HepG2 (cell line): ENCODE data around the gene MEPCE. TPM values are rescaled to one million over a fixed set of nuclear protein-coding genes. Genes with fewer than 3 reads are reported as not detected.

Experiments used
- BRCA1 ChIP-seq: sonication (generic); formaldehyde crosslinking; IDR thresholded peaks from 2 replicates; pipeline ENCODE4 v1.4.0; 2020; ENCODE audit warnings: missing genetic modification reagents
- DNMT3B ChIP-seq: conservative IDR thresholded peaks from 2 replicates; pipeline ENCODE4 v1.6.1; 2016; ENCODE audit warnings: missing biosample characterization, control low read depth
- ESRRA ChIP-seq: sonication (generic); formaldehyde crosslinking; IDR thresholded peaks from 2 replicates; pipeline ENCODE4 v1.5.1; 2020; ENCODE audit warnings: mild to moderate bottlenecking, low read depth, missing genetic modification reagents
- FLYWCH1 ChIP-seq: sonication (generic); formaldehyde crosslinking; IDR thresholded peaks from 2 replicates; pipeline ENCODE4 v1.8.1; 2023; ENCODE audit warnings: mild to moderate bottlenecking, missing genetic modification reagents
- HNRNPLL ChIP-seq: fragments of 200-400 bp; formaldehyde crosslinking; IDR thresholded peaks from 2 replicates; pipeline ENCODE4 v1.6.1; 2017; ENCODE audit warnings: mild to moderate bottlenecking, low read depth, low read length; ENCODE audit not compliant: poor library complexity, severe bottlenecking
- HOXA3 ChIP-seq: sonication (generic); formaldehyde crosslinking; IDR thresholded peaks from 2 replicates; pipeline ENCODE4 v1.5.0; 2020; ENCODE audit warnings: missing genetic modification reagents
- JUNB ChIP-seq: sonication (generic); formaldehyde crosslinking; IDR thresholded peaks from 2 replicates; pipeline ENCODE4 v1.8.0; 2022; ENCODE audit warnings: missing genetic modification reagents, mild to moderate bottlenecking, borderline replicate concordance
- MAF1 ChIP-seq: sonication (generic); formaldehyde crosslinking; IDR thresholded peaks from 2 replicates; pipeline ENCODE4 v1.5.0; 2020; ENCODE audit warnings: missing genetic modification reagents, borderline replicate concordance
- MTF2 ChIP-seq: sonication (generic); formaldehyde crosslinking; IDR thresholded peaks from 2 replicates; pipeline ENCODE4 v1.5.0; 2020; ENCODE audit warnings: missing genetic modification reagents, borderline replicate concordance
- SKI ChIP-seq: fragments of 450-650 bp; IDR thresholded peaks from one replicate; pipeline ENCODE4 v1.6.1; 2018; ENCODE audit warnings: mild to moderate bottlenecking; ENCODE audit not compliant: partially characterized antibody
- YY1 ChIP-seq: IDR thresholded peaks from 2 replicates; pipeline ENCODE4 v1.6.1; 2011; ENCODE audit warnings: low read length, low read depth, moderate library complexity, mild to moderate bottlenecking; ENCODE audit not compliant: insufficient read depth, insufficient replicate concordance
- ZC3H13 ChIP-seq: sonication (generic); formaldehyde crosslinking; IDR thresholded peaks from 2 replicates; pipeline ENCODE4 v1.8.1; 2023; ENCODE audit warnings: mild to moderate bottlenecking, missing genetic modification reagents, moderate library complexity
- ZFX ChIP-seq: sonication (generic); formaldehyde crosslinking; IDR thresholded peaks from 2 replicates; pipeline ENCODE4 v1.4.0; 2020; ENCODE audit warnings: mild to moderate bottlenecking, low read depth, missing genetic modification reagents, moderate library complexity
- ZKSCAN5 ChIP-seq: sonication (generic); formaldehyde crosslinking; IDR thresholded peaks from 2 replicates; pipeline ENCODE4 v1.5.1; 2020; ENCODE audit warnings: mild to moderate bottlenecking, missing genetic modification reagents
- ZNF207 ChIP-seq: fragments of 450-650 bp; IDR thresholded peaks from 2 replicates; pipeline ENCODE4 v1.6.1; 2016; ENCODE audit warnings: antibody characterized with exemption, borderline replicate concordance
- ZNF251 ChIP-seq: sonication (generic); formaldehyde crosslinking; IDR thresholded peaks from 2 replicates; pipeline ENCODE4 v1.9.0; 2021; ENCODE audit warnings: mild to moderate bottlenecking, missing genetic modification reagents
- ZNF256 ChIP-seq: sonication (generic); formaldehyde crosslinking; conservative IDR thresholded peaks from 2 replicates; pipeline ENCODE4 v1.4.0; 2020; ENCODE audit warnings: missing genetic modification reagents
- ZNF335 ChIP-seq: sonication (generic); formaldehyde crosslinking; IDR thresholded peaks from 2 replicates; pipeline ENCODE4 v1.4.0; 2020; ENCODE audit warnings: missing genetic modification reagents
- ZNF34 ChIP-seq: sonication (generic); formaldehyde crosslinking; IDR thresholded peaks from 2 replicates; pipeline ENCODE4 v1.4.0; 2020; ENCODE audit warnings: mild to moderate bottlenecking, missing genetic modification reagents, borderline replicate concordance
- polyA plus RNA-seq, 8 experiments: library from polyadenylated mRNA; depleted of rRNA in 3 of 8; stranded (reverse) in 7 of 8; unstranded in 1 of 8; fragments of >200 nt; fragmentation: Illumina TruSeq in 4 of 8; extraction: Trizol in 4 of 8; gene quantifications; 2 replicates each; pipeline versions ENCODE4 v1.2.1 to v1.2.3, GENCODE V29; 2011 to 2016; ENCODE audit warnings: low read depth in 4 of 8, missing spikeins in 1 of 8, mixed read lengths in 1 of 8; ENCODE audit not compliant: insufficient read depth in 1 of 8
- total RNA-seq, 5 experiments: library from RNA; depleted of rRNA; stranded (reverse); fragments of >200 nt; fragmentation: Illumina TruSeq; extraction: Trizol; gene quantifications; 2 replicates each; pipeline ENCODE4 v1.2.3, GENCODE V29; 2016; ENCODE audit warnings: low read depth in 1 of 5
- TF ChIP-seq, protein P1 (sequence below): sonication (generic); formaldehyde crosslinking; IDR thresholded peaks from 2 replicates; pipeline ENCODE4 v1.4.0; 2020; ENCODE audit warnings: mild to moderate bottlenecking, missing genetic modification reagents
- TF ChIP-seq, protein P2 (sequence below): sonication (generic); formaldehyde crosslinking; IDR thresholded peaks from 2 replicates; pipeline ENCODE4 v1.4.0; 2020; ENCODE audit warnings: missing genetic modification reagents
- TF ChIP-seq, protein P3 (sequence below): sonication (generic); formaldehyde crosslinking; IDR thresholded peaks from 2 replicates; pipeline ENCODE4 v1.5.0; 2020; ENCODE audit warnings: missing genetic modification reagents
- TF ChIP-seq, protein P4 (sequence below): sonication (generic); formaldehyde crosslinking; IDR thresholded peaks from 2 replicates; pipeline ENCODE4 v1.5.0; 2020; ENCODE audit warnings: mild to moderate bottlenecking, missing genetic modification reagents, moderate library complexity
- TF ChIP-seq, protein P5 (sequence below): sonication (generic); formaldehyde crosslinking; IDR thresholded peaks from 2 replicates; pipeline ENCODE4 v1.8.0; 2022; ENCODE audit warnings: missing genetic modification reagents, mild to moderate bottlenecking, borderline replicate concordance

MEPCE gene
- total and polyA plus RNA-seq, 2 of the 13 experiments (the other 11 are each of a cell fraction or from before 2014, with no cell fraction given), result 12.3 to 26.0 TPM

DNA sequence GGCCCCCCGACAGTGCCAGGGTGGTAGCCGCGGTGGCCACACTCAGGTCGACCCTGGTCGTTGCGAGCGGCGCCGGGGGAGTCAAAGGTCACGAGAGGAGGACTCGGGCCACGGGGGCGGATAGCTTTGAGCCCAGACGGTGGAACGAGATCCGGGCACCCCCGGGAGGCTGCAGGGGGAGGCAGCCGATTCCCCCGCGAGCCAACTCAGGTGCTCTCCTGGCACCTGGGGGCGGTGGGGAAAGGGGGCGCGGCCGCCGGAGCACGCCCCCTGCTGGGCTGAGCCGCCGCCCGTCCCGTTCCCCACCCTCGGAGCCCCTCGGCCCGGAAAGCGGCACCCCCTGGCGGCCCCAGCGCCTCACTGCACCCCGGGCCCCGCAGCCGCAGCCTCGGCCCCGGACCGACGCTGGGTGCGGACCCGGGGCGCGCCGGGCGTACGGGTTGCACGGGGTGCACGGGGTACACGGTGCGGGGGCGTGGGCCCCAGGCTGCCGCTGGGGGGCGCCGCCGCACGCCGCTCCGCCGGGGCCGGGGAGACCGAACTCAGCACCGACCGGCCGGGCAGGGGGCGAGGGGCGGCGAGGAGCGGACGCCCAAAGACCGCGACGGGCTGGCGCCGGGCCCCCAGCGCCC lies 53.6 kb downstream of the MEPCE start (continued):
- TF ChIP-seq ZKSCAN5 (CRISPR knock-in tag), result no peak
- TF ChIP-seq ZC3H13 (CRISPR knock-in tag), result no peak
- no peak for TF ChIP-seq ZNF256 (CRISPR knock-in tag)
- TF ChIP-seq, protein P1, sequence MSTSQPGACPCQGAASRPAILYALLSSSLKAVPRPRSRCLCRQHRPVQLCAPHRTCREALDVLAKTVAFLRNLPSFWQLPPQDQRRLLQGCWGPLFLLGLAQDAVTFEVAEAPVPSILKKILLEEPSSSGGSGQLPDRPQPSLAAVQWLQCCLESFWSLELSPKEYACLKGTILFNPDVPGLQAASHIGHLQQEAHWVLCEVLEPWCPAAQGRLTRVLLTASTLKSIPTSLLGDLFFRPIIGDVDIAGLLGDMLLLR (CRISPR knock-in tag), result no peak
- no peak for TF ChIP-seq ZNF34
- TF ChIP-seq HNRNPLL, result peak; percentile 91
- TF ChIP-seq, protein P2, sequence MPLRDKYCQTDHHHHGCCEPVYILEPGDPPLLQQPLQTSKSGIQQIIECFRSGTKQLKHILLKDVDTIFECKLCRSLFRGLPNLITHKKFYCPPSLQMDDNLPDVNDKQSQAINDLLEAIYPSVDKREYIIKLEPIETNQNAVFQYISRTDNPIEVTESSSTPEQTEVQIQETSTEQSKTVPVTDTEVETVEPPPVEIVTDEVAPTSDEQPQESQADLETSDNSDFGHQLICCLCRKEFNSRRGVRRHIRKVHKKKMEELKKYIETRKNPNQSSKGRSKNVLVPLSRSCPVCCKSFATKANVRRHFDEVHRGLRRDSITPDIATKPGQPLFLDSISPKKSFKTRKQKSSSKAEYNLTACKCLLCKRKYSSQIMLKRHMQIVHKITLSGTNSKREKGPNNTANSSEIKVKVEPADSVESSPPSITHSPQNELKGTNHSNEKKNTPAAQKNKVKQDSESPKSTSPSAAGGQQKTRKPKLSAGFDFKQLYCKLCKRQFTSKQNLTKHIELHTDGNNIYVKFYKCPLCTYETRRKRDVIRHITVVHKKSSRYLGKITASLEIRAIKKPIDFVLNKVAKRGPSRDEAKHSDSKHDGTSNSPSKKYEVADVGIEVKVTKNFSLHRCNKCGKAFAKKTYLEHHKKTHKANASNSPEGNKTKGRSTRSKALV (CRISPR knock-in tag), result no peak
- TF ChIP-seq, protein P3, sequence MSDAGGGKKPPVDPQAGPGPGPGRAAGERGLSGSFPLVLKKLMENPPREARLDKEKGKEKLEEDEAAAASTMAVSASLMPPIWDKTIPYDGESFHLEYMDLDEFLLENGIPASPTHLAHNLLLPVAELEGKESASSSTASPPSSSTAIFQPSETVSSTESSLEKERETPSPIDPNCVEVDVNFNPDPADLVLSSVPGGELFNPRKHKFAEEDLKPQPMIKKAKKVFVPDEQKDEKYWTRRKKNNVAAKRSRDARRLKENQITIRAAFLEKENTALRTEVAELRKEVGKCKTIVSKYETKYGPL (CRISPR knock-in tag), result no peak
- TF ChIP-seq DNMT3B (CRISPR knock-in tag), result no peak
- no peak for TF ChIP-seq FLYWCH1 (CRISPR knock-in tag)
- peak; percentile 59 for TF ChIP-seq YY1
- TF ChIP-seq ZNF251 (CRISPR knock-in tag), result no peak
- no peak for TF ChIP-seq MAF1 (CRISPR knock-in tag)
- TF ChIP-seq ZNF335, result no peak
- TF ChIP-seq SKI, result peak; percentile 63
- TF ChIP-seq, protein P4, sequence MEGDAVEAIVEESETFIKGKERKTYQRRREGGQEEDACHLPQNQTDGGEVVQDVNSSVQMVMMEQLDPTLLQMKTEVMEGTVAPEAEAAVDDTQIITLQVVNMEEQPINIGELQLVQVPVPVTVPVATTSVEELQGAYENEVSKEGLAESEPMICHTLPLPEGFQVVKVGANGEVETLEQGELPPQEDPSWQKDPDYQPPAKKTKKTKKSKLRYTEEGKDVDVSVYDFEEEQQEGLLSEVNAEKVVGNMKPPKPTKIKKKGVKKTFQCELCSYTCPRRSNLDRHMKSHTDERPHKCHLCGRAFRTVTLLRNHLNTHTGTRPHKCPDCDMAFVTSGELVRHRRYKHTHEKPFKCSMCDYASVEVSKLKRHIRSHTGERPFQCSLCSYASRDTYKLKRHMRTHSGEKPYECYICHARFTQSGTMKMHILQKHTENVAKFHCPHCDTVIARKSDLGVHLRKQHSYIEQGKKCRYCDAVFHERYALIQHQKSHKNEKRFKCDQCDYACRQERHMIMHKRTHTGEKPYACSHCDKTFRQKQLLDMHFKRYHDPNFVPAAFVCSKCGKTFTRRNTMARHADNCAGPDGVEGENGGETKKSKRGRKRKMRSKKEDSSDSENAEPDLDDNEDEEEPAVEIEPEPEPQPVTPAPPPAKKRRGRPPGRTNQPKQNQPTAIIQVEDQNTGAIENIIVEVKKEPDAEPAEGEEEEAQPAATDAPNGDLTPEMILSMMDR (CRISPR knock-in tag), result peak; percentile 87
- no peak for TF ChIP-seq JUNB (CRISPR knock-in tag)
- TF ChIP-seq, protein P5, sequence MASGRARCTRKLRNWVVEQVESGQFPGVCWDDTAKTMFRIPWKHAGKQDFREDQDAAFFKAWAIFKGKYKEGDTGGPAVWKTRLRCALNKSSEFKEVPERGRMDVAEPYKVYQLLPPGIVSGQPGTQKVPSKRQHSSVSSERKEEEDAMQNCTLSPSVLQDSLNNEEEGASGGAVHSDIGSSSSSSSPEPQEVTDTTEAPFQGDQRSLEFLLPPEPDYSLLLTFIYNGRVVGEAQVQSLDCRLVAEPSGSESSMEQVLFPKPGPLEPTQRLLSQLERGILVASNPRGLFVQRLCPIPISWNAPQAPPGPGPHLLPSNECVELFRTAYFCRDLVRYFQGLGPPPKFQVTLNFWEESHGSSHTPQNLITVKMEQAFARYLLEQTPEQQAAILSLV (CRISPR knock-in tag), result peak; percentile 54; the same call in 1 of the 2 replicates
- TF ChIP-seq MTF2 (CRISPR knock-in tag), result no peak
- peak; percentile 40; the same call in 1 of the 2 replicates for TF ChIP-seq ZFX (CRISPR knock-in tag)
- peak; percentile 58; the same call in 1 of the 2 replicates for TF ChIP-seq HOXA3
- 0 out of 2 replicates have a peak, but pooled peaks have one; percentile 40 for TF ChIP-seq ESRRA (CRISPR knock-in tag)
- TF ChIP-seq BRCA1 (CRISPR knock-in tag), result no peak
- no peak for TF ChIP-seq ZNF207
